CD4-positive, alpha-beta T cell treated with Interleukin-12 subunit alpha and Interleukin-12 subunit beta, for 1 hour (primary cell): ENCODE data around the gene SMOC2.
"Not testable (repeated sequence)": the region's sequence is repeated elsewhere in the genome, so short reads cannot be mapped to it uniquely, and the experiment has no call there.

Source experiments
- DNase-seq: peaks from one replicate; pipeline ENCODE4 v3.0.0-alpha.2; 2020

Gene SMOC2

DNA sequence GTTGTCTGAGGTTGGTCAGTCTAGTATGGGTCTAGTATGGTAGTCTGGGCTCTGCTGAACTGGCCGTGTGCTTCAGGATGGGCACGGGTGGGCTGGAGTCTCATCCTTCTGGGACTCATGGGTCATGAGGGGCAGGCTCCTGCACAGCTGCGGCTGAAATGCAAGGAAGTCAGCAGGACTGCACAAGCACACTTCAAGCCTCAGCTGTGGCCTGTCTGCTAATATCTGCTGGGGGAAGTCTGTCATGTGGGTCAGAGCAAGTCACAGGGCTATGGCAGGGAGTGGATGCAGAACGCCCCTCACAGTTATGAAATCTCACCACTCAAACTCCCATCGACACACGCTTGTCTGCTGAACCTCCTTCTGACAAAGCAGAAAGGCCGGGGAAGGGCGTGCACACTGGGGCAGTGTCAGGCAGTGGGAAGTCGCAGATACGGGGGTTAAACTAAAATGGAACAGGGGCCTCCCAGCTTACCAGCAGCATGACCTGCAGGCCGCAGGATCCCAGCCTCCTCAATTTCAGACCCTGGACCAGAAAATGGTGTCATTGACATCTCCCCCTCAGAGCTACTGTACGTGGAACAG is 229.5 kb downstream of the SMOC2 start:
- no peak for DNase-seq

DNA sequence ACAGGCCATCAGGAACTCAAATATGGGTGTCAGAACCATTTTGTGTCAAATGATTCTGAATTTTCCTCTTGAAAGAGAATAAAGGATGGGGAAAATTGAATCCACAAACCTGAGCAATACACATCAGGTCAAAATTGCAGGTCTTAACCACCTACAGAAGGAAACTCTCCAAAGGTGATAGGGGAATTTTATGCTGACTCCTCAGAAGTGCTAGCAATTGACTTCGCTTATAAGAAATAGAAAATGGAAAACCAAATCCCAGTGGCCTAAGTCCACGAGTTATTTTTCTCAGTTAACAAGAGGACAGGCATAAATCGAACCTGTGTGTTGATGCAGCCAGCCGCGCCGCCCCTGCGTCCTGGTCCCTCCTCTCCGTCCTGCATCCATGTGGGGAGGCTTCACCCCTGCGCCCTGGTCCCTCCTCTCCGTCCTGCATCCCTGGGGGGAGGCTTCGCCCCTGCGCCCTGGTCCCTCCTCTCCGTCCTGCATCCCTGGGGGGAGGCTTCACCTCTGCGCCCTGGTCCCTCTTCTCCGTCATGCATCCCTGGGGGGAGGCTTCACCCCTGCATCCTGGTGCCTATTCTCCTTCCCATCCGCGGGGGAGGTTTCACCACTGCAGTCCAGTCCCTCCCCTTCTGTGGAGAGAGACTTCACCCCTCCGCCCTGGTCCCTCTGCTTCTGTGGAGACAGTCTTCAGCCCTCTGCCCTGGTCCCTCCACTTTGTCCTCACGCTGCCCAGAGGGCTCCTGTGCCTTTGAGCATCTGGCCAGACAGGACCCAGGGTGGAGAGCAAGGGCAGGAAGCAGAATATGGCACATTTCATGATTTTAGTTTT is 230.3 kb downstream of the SMOC2 start:
- DNase-seq, result no peak

GRCh38 chr6:168671863-168672546 is 231.0 kb downstream of the SMOC2 start:
- DNase-seq, result no peak

DNA sequence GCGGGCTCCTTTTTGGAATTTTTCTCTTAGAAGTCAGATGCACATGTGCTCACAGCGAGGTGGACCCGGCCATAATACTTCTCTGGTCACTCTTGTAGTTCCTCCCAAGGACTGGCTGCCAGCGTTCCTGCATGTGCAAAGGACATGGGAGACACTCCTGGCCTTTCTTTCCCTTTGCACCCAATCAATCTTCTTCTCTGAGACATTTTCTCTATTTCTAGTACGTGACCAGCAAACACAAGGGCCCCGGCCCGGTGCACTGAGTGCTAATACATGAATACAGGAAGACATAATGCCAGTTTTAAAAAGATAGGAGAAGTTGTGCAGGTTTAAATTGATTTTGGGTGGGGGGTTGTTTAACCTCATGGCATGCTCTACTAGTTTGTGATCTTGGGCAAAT is 233.6 kb downstream of the SMOC2 start:
- DNase-seq, result no peak

DNA sequence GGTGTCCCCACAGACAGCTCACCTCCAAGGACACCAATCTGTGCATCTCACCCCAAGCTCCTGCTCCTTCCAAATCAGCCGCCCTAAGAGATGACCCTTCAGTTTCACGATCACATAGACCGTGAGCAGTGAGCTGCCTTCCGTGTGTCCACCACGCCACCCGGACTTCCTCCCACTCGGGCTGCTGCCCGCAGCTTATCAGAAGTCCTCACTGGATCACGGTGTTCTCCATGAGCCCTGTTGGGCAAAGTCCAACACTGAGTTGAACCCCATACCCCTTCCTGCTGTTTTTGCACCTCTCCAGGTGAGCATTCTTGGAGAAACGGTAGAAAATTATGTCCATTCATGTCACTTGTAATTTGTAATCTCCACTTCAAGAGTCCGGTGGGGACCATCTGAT is 234.4 kb downstream of the SMOC2 start:
- no peak for DNase-seq

DNA sequence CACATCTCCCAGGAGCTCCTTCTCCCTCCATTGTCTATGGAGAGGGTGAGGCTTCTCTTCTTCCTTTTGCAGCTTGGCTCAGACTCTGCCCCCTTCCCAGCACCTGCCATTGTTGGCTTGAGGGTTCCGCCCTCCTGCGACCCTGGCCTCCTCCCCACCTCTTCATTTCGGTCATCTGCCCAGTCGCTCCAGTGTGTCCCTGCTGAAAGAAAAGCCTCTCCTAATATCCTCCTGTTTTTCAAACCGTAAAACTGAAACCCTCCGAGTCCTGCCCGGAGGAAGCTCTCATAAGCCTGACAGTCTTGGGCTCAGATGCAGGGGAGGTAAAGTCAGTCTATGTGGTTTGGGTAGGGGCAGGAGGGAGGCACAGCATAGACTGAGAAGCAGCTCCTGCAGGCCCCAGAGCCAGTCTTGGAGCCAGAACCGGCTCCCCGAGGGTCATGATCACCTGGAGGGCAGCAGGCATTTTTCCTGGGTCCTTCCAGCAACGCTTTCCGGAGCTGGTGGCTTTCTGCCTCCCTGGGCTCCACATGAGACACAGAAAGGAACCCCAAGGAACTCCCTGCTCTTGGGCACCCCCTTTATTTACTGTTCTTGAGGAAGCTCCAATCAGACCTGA is 235.1 kb downstream of the SMOC2 start:
- no peak for DNase-seq

DNA sequence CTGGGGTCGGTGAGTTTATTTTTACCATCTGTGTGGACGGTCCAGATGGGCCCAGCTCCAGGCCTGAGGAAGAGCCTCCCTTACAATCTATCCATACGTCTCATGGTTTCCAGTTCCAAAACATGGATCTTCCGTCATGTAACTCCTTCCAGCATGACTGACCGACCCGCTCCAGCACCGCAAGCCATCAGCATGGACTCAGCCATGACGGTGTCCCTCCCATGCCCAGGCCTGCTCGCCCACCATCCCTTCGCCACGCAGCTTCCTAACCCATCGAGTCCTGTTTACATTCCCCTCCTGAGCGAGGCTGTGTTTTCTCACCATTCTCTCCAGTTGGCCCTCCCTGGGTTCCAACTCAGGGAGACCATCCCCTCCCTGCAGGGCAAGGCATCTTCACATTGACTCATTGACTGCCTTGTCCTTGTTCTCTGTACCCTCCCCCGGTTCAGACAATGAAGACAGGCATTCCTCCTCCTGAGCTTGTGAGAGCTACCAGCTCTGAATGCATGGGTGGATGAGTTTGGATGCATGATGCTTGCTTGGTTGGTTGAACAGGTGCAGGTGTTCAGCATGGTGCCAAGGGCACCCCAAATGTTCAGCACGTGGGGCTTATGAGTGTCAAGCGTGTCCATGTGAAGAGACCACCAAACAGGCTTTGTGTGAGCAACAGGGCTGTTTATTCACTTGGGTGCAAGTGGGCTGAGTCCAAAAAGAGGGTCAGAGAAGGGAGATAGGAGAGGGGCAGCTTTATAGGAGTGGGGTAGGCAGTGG is 235.8 kb downstream of the SMOC2 start:
- DNase-seq, result no peak

DNA sequence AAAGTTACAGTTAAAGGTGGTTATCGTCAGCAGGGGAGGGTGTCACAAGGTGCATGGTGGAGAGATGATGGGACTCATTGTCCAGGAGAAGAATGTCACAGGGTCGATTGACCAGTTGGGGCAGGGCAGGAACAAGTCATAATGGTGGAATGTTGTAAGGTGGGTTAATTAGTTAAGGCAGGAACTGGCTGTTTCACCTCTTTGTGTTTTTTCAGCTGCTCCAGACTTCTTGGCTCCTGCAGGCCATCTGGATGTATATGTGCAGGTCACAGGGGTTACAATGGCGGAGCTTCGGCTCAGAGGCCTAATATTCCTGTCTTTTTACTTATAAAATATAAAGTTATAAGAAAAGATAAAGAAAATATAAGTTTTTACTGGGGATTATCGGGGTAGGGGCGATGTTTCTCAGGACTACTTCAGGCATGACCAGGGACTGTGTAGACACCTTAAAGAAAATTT is 236.4 kb downstream of the SMOC2 start:
- not testable (repeated sequence) for DNase-seq

GRCh38 chr6:168678077-168678476 is 237.1 kb downstream of the SMOC2 start:
- no peak for DNase-seq

GRCh38 chr6:168678588-168678987 is 237.6 kb downstream of the SMOC2 start:
- no peak for DNase-seq

GRCh38 chr6:168681748-168682147 is 240.8 kb downstream of the SMOC2 start:
- no peak for DNase-seq

DNA sequence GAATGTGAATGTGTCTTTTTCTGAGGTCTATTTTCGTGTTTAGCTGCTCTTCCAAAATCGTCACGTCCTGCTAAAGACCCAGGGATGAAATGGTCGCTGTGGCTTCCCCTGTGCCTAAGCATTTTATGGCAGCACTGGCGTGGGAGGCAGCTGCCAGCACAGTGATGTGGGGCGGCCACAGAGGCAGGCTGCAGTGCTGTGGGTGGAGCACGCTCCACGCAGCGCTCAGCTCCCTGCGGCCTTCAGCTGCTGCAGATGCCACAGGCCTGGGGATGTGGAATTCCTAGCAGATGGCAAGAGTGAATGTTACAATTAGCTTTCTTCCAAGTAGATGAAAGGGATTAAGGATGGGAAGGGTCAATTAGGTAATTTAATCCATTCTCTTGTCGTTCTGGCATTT is 242.6 kb downstream of the SMOC2 start:
- DNase-seq, result no peak

GRCh38 chr6:168684471-168684870 is 243.5 kb downstream of the SMOC2 start:
- DNase-seq, result no peak

GRCh38 chr6:168684906-168685305 is 243.9 kb downstream of the SMOC2 start:
- DNase-seq, result no peak

DNA sequence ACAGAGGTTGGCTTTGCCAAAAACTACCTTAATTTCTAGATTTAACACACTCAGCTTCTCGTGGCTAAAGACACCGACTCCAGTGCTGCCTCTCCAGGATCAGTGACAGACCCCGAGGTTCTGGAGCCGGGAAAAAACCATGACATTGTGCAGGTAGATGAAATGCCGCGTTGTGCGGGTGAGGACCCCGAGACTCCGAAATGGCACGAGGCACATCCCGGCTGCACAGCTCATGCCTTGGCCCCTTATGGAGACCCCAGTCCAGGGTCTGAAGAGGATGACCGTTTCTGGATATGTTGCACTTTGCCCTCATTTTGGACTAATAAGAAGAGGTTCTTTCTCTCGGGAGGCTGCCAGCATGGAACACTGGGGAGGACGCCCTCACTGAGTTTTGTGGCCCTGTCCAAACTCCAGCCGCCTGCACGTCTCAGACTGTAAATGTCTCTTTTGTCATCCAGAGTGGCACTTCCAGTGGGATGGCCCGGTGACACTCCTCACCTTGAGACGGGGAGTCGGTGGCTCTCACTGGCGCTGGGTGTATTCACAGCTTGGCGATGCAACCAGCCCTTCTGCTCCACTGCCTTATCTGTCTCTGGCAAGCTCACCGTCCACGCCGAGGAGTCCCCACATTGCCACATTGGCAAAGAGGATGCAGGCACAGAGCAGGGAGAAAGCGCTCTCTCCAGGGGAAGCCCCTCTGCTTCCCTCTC is 245.2 kb downstream of the SMOC2 start:
- no peak for DNase-seq

- no peak for DNase-seq
Observed at GRCh38 chr6:168686831-168687730, 246.1 kb downstream of the SMOC2 start.

DNA sequence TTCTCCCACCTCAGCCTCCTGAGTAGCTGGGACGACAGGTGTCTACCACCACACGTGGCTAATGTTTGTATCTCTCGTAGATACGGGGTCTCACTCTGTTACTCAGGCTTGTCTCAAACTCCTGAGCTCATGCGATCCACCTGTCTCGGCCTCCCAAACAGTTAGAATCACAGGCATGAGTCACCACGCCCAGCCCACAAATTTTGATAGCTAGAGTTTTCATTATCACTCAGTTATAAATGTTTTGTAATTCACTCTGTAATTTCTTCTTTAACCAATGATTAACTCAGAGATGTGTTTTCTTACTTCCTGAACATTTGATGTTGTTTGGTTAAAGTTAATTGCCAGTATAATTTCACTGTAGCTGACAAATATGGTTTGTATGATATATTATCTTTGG is 249.3 kb downstream of the SMOC2 start:
- DNase-seq, result no peak

DNA sequence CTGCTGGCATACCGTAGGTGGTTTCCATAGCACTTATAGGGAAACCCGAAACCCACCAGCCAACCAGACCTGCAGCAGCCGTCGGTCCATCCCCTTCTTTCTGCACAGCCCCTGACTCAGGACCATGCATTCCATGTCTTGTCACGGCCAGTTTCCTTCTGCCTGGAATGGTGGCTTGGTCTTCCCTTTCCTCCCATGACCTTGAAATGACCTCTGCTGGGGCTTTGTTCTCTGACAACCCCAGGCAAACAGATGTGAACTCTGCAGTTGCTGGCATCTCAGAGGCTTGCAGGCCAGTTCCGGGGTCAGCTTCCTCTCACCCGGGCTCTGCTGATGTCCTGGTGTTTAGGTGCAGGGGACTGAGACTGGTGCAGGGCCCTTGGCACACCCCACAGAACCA is 250.8 kb downstream of the SMOC2 start:
- no peak for DNase-seq

DNA sequence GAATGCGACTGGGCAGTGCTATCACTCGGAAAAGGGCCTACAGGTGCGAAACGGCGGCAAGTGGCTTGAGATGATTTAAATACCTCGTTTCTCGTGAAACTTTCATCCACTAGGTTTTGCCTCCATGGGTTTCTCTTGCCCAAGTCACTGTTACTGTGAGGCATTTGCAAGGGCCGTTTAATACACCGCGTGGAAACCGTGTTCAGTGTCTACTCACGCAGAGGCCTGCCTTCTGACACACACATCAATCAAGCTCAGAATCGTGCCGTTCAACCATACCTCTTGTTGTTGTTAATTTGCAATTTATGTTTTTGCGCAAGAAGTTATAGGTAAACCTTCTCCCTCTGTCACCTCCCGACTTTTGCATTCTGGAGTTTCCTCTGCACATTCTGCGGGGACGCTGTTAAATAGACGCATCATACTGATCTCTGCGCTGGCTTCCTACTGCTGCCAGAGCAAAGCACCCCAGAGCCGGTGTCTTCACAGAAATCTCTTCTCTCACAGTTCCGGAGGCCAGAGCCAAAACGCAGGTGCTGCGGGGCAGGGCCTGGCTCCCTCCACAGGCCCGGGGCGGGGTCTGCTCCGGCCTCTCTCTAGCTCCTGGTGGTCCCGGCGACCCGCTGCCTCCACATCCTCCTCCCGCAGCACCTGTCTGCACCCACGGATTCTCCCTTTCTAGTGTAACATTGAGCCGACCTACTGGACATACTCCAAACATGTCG is 251.4 kb downstream of the SMOC2 start:
- no peak for DNase-seq

GRCh38 chr6:168692915-168693257 is 251.9 kb downstream of the SMOC2 start:
- DNase-seq, result not testable (repeated sequence)
